GM23338 (cell line): Measurements from ENCODE around the gene RPS2.

Experiments used
- CREB1 ChIP-seq: fragments of 250-450 bp; sonication (Bioruptor Pico); IDR thresholded peaks from 2 replicates; pipeline ENCODE4 v1.5.0; 2020; ENCODE audit warnings: low read depth, mild to moderate bottlenecking, moderate library complexity
- CTCF ChIP-seq, 2 experiments: fragments of 200-600 bp in 1 of 2; sonication (generic) in 1 of 2; conservative IDR thresholded peaks; 2 replicates each; pipeline versions ENCODE4 v1.5.1 to v1.6.1; 2016 to 2017; ENCODE audit warnings: antibody characterized with exemption in 2 of 2, low read depth in 2 of 2, mild to moderate bottlenecking in 2 of 2, moderate library complexity in 1 of 2
- EZH2 ChIP-seq: fragments of 200-600 bp; sonication (generic); IDR thresholded peaks from one replicate; pipeline ENCODE4 v1.8.0; 2017; ENCODE audit warnings: antibody characterized with exemption, mild to moderate bottlenecking, low read depth; ENCODE audit not compliant: unreplicated experiment
- EZH2phosphoT487 ChIP-seq: fragments of 200-600 bp; sonication (generic); IDR thresholded peaks from one replicate; pipeline ENCODE4 v1.8.1; 2018; ENCODE audit warnings: antibody characterized with exemption; ENCODE audit not compliant: unreplicated experiment
- JUNB ChIP-seq: IDR thresholded peaks from one replicate; pipeline ENCODE4 v1.6.1; 2016; ENCODE audit warnings: antibody characterized with exemption; ENCODE audit not compliant: unreplicated experiment
- NANOG ChIP-seq: IDR thresholded peaks from 2 replicates; pipeline ENCODE4 v1.6.1; 2016; ENCODE audit warnings: antibody characterized with exemption, borderline replicate concordance
- POLR2AphosphoS5 ChIP-seq: IDR thresholded peaks from 2 replicates; pipeline ENCODE4 v1.6.1; 2016; ENCODE audit warnings: antibody characterized with exemption, low read depth
- REST ChIP-seq: IDR thresholded peaks from one replicate; pipeline ENCODE4 v1.6.1; 2018; ENCODE audit warnings: antibody characterized with exemption; ENCODE audit not compliant: unreplicated experiment
- STAT1 ChIP-seq: IDR thresholded peaks from one replicate; pipeline ENCODE4 v1.6.1; 2016; ENCODE audit warnings: antibody characterized with exemption; ENCODE audit not compliant: unreplicated experiment
- TF ChIP-seq, protein P1 (sequence below): fragments of 250-450 bp; sonication (Bioruptor Pico); IDR thresholded peaks from 2 replicates; pipeline ENCODE4 v1.5.0; 2020; ENCODE audit warnings: mild to moderate bottlenecking, moderate library complexity

- TF ChIP-seq EZH2 (no peak), CTCF (conservative IDR thresholded peaks at IDR 0.05; ENCODE audit: low read depth in 2 of 2) (no peak), CREB1 (CRISPR knock-in tag) (no peak), POLR2AphosphoS5 (no peak), REST (no peak), EZH2phosphoT487 (no peak), STAT1 (no peak), JUNB (no peak), NANOG (no peak)
- TF ChIP-seq, protein P1, sequence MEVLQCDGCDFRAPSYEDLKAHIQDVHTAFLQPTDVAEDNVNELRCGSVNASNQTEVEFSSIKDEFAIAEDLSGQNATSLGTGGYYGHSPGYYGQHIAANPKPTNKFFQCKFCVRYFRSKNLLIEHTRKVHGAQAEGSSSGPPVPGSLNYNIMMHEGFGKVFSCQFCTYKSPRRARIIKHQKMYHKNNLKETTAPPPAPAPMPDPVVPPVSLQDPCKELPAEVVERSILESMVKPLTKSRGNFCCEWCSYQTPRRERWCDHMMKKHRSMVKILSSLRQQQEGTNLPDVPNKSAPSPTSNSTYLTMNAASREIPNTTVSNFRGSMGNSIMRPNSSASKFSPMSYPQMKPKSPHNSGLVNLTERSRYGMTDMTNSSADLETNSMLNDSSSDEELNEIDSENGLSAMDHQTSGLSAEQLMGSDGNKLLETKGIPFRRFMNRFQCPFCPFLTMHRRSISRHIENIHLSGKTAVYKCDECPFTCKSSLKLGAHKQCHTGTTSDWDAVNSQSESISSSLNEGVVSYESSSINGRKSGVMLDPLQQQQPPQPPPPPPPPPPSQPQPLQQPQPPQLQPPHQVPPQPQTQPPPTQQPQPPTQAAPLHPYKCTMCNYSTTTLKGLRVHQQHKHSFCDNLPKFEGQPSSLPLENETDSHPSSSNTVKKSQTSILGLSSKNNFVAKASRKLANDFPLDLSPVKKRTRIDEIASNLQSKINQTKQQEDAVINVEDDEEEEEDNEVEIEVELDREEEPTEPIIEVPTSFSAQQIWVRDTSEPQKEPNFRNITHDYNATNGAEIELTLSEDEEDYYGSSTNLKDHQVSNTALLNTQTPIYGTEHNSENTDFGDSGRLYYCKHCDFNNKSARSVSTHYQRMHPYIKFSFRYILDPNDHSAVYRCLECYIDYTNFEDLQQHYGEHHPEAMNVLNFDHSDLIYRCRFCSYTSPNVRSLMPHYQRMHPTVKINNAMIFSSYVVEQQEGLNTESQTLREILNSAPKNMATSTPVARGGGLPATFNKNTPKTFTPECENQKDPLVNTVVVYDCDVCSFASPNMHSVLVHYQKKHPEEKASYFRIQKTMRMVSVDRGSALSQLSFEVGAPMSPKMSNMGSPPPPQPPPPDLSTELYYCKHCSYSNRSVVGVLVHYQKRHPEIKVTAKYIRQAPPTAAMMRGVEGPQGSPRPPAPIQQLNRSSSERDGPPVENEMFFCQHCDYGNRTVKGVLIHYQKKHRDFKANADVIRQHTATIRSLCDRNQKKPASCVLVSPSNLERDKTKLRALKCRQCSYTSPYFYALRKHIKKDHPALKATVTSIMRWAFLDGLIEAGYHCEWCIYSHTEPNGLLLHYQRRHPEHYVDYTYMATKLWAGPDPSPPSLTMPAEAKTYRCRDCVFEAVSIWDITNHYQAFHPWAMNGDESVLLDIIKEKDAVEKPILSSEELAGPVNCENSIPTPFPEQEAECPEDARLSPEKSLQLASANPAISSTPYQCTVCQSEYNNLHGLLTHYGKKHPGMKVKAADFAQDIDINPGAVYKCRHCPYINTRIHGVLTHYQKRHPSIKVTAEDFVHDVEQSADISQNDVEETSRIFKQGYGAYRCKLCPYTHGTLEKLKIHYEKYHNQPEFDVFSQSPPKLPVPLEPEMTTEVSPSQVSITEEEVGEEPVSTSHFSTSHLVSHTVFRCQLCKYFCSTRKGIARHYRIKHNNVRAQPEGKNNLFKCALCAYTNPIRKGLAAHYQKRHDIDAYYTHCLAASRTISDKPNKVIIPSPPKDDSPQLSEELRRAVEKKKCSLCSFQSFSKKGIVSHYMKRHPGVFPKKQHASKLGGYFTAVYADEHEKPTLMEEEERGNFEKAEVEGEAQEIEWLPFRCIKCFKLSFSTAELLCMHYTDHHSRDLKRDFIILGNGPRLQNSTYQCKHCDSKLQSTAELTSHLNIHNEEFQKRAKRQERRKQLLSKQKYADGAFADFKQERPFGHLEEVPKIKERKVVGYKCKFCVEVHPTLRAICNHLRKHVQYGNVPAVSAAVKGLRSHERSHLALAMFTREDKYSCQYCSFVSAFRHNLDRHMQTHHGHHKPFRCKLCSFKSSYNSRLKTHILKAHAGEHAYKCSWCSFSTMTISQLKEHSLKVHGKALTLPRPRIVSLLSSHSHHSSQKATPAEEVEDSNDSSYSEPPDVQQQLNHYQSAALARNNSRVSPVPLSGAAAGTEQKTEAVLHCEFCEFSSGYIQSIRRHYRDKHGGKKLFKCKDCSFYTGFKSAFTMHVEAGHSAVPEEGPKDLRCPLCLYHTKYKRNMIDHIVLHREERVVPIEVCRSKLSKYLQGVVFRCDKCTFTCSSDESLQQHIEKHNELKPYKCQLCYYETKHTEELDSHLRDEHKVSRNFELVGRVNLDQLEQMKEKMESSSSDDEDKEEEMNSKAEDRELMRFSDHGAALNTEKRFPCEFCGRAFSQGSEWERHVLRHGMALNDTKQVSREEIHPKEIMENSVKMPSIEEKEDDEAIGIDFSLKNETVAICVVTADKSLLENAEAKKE (CRISPR knock-in tag) = no peak
Measured at GRCh38 chr16:1949507-1949906, 15.1 kb downstream of the RPS2 start.
